Ovary (tissue), 9 donors: ENCODE measurements around the gene TARS3. TPM values are rescaled to one million over a fixed set of nuclear protein-coding genes. Genes with fewer than 3 reads are reported as not detected.

Experiments
- DNase-seq, 5 donors: peaks; one replicate each; pipeline ENCODE4 v3.0.0-alpha.2; 2019 to 2020
- H3K27ac ChIP-seq, 2 donors: fragments of 200-600 bp; one replicate each; pipeline versions ENCODE4 v1.5.1 to v1.8.0; 2019 to 2022
- H3K27me3 ChIP-seq: fragments of 200-600 bp; one replicate; pipeline ENCODE4 v1.8.0; 2022
- H3K36me3 ChIP-seq: fragments of 200-600 bp; sonication (generic); one replicate; pipeline ENCODE4 v1.5.1; 2019
- H3K4me1 ChIP-seq: one replicate; pipeline ENCODE4 v1.8.1; 2013; ENCODE audit warnings: mild to moderate bottlenecking, moderate library complexity; ENCODE audit not compliant: insufficient read depth
- H3K4me3 ChIP-seq: fragments of 200-600 bp; sonication (generic); one replicate; pipeline ENCODE4 v1.5.1; 2017
- H3K9me3 ChIP-seq, 2 donors: fragments of 200-600 bp in 1 of 2; sonication (generic) in 1 of 2; one replicate each; pipeline versions ENCODE4 v1.5.1 to v1.8.1; 2013 to 2019; ENCODE audit warnings: mild to moderate bottlenecking in 1 of 2, moderate library complexity in 1 of 2
- EP300 ChIP-seq: sonication (generic); formaldehyde crosslinking; IDR thresholded peaks from one replicate; pipeline ENCODE4 v1.6.1; 2017; ENCODE audit warnings: antibody characterized with exemption
- POLR2A ChIP-seq: fragments of 450-650 bp; IDR thresholded peaks from one replicate; pipeline ENCODE4 v1.6.1; 2017; ENCODE audit warnings: antibody characterized with exemption, mild to moderate bottlenecking, moderate library complexity
- WGBS, 3 donors: extraction: QIAGEN DNeasy Blood & Tissue Kit in 1 of 3; methylation state at CpG; one replicate each; pipeline versions ENCODE4 v1.1.5 to v1.1.7; 2013 to 2017; 5-methylcytosine and 5-hydroxymethylcytosine counted together
- intact Hi-C, 4 donors: fragments of 100-400 bp; cut with DNase I; formaldehyde crosslinking; loops; one replicate each; pipeline versions ENCODE4 v1.11.0 to v1.15.1; 2022 to 2023
- polyA plus RNA-seq, 2 donors: library from polyadenylated mRNA; stranded (reverse); fragments of 200-250 nt in 1 of 2; fragments of 350-450 nt in 1 of 2; fragmentation: Illumina TruSeq in 1 of 2; extraction: RNeasy Lipid Tissue Mini Kit (QIAGEN cat#74804) in 1 of 2; gene quantifications; one replicate each; pipeline ENCODE4 v1.2.3, GENCODE V29; 2013 to 2014
- total RNA-seq, 7 donors: library from RNA; depleted of rRNA in 2 of 7; stranded (reverse); fragments of >200 nt in 2 of 7; fragmentation: NEBNext Ultra II Directional in 3 of 7; extraction: Animal tissue kit (Norgen Biotek cat#: 25700) in 3 of 7; gene quantifications; one replicate each; pipeline versions ENCODE4 v1.1.0 to v1.2.4, GENCODE V29; 2016 to 2023
- TF ChIP-seq, protein P1 (sequence below), 3 donors: fragments of 450-650 bp in 2 of 3; fragments of 200-600 bp in 1 of 3; IDR thresholded peaks; one replicate each; pipeline versions ENCODE4 v1.5.1 to v1.8.0; 2016 to 2022; ENCODE audit warnings: antibody characterized with exemption in 3 of 3, mild to moderate bottlenecking in 1 of 3
- donor health status: DM: no; HTN: no; CAD: no; lungs with moderate emphysema.
- donor health status: DM: no; HTN: no; CAD: no.
- donor health status: Bipolar disorder and iron deficiency.
- donor health status: DM: yes; HTN: yes; CAD: no.
- donor health status: DM: no; HTN: no; CAD: no.
- donor health status: DM: yes; HTN: yes; CAD: no.

The TARS3 gene
- total and polyA plus RNA-seq, 9 donors = 10.1 to 23.5 (median 15.3) TPM

DNA sequence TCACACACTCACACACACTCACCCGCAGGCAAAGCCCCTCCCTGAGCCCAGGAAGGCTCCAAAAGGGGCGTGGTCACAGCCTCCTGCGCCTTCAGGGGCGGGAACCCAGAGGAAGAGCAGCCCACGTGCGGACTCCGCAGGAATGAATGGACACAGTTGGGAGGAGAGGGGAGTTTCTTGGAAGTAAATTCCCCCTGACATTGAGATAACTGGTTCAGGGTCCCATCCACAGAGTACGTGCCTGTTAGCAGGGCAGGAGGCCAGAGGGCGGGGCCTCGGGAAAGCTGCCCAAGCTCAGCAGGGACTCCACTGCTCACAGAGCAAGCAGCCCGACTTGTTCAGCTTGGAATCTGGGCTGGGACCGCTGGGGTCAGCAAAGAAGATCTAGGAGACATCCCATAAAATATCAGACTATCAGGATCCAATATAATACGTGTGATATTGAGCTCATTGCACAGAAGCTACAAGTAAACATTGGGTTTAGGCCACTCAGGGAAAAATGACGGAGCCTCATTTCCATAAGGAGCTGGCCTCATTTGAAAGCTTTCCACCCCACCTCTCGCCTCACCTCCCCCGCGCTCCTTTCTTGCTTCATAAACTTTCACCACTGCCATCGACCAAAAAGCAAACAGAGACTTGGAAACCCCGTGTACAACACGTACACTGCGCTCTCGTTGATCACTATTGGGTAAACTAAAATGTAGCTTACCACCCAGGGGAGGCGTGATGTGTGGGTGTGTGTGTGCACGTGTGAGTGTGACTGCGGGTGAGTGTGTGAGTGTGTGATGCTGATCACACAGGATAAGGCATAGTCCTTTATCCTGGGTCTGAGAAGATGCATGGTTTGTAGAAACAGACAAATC is 108.1 kb downstream of the TARS3 start:
- no peaks in the 10 kb centered on the region for H3K36me3 ChIP-seq
- WGBS, 3 donors = 8 to 13% (median 13%) methylated on average over 25 of the region's 25 CpGs
- no peak overlapping the region for H3K27ac ChIP-seq
- H3K4me1 ChIP-seq = peaks cover 11% of the 10 kb centered on the region
- no peaks in the 10 kb centered on the region for H3K9me3 ChIP-seq
- TF ChIP-seq, protein P1, sequence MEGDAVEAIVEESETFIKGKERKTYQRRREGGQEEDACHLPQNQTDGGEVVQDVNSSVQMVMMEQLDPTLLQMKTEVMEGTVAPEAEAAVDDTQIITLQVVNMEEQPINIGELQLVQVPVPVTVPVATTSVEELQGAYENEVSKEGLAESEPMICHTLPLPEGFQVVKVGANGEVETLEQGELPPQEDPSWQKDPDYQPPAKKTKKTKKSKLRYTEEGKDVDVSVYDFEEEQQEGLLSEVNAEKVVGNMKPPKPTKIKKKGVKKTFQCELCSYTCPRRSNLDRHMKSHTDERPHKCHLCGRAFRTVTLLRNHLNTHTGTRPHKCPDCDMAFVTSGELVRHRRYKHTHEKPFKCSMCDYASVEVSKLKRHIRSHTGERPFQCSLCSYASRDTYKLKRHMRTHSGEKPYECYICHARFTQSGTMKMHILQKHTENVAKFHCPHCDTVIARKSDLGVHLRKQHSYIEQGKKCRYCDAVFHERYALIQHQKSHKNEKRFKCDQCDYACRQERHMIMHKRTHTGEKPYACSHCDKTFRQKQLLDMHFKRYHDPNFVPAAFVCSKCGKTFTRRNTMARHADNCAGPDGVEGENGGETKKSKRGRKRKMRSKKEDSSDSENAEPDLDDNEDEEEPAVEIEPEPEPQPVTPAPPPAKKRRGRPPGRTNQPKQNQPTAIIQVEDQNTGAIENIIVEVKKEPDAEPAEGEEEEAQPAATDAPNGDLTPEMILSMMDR (IDR thresholded peaks at IDR 0.05) = no peak
- TF ChIP-seq POLR2A (no peak), EP300 (no peak)
- intact Hi-C loops = no loop called here
- H3K4me3 ChIP-seq = no peak overlapping the region
- no peaks in the 10 kb centered on the region for H3K27me3 ChIP-seq
- peak; percentile 81 to 88 (median 84) for DNase-seq

DNA sequence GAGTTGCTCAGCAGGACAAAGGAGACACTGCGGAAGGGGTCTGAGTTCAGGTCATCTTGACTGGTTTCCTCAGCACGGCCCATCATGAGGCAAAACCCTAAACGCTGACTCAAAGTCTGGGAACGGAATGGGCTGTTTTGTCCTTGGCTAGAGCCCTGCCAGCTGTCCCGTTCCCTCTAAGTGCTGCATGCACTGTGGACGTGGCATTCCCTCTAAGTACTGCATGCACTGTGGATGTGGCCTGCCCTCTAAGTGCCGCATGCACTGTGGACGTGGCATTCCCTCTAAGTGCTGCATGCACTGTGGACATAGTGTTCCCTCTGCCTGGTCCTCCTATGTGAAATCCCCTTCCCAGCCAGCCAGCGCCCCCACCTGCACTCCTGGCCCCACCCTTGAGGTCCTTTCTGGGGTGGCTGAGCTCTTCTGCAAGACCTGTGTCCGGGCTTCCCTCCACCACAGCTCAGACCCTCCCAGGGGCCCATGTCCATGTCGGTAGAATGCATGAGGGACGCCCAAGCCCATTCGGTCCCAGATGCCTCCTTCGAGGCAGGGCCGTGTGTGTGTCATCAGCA is 108.8 kb downstream of the TARS3 start:
- 20 to 21% (median 20%) methylated on average over 15 of the region's 15 CpGs for WGBS, 3 donors
- intact Hi-C loops = no loop called here
- TF ChIP-seq EP300 (no peak), POLR2A (no peak)
- TF ChIP-seq, protein P1 (IDR thresholded peaks at IDR 0.05) = no peak
- Histone ChIP-seq H3K9me3 (no peaks in the 10 kb centered on the region), H3K27ac (no peak overlapping the region), H3K27me3 (no peaks in the 10 kb centered on the region), H3K4me1 (peaks cover 11% of the 10 kb centered on the region), H3K36me3 (no peaks in the 10 kb centered on the region), H3K4me3 (no peak overlapping the region)
- DNase-seq = peak in 2 of 5 donors; percentile 33 to 38

DNA sequence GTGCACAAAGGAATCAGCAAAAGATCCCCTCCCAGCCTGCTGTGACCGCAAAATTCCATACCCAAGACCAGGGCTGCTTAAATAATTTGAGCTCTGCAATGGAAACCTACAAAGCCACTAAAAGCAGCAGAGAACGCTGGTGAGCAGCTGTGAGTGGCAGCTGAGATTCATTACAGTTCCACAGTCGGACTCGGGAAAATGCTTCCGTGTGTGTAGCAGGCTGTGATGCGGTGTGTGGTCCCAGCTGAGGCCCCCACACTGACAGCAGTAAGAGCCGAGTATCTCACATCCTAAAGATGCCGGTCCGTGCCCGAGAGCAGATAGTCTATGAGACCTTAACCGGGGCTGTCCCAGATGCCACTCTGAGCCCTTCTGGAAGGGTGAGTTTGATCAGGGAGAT is 109.5 kb downstream of the TARS3 start:
- H3K4me3 ChIP-seq = no peak overlapping the region
- intact Hi-C loops = no loop called here
- H3K9me3 ChIP-seq = no peaks in the 10 kb centered on the region
- TF ChIP-seq, protein P1 (IDR thresholded peaks at IDR 0.05) = no peak
- TF ChIP-seq POLR2A (no peak), EP300 (no peak)
- WGBS, 3 donors = 81 to 90% (median 84%) methylated on average over 11 of the region's 11 CpGs
- H3K27ac ChIP-seq = no peak overlapping the region
- no peaks in the 10 kb centered on the region for H3K36me3 ChIP-seq
- no peak for DNase-seq
- H3K4me1 ChIP-seq = peaks cover 11% of the 10 kb centered on the region
- H3K27me3 ChIP-seq = no peaks in the 10 kb centered on the region

DNA sequence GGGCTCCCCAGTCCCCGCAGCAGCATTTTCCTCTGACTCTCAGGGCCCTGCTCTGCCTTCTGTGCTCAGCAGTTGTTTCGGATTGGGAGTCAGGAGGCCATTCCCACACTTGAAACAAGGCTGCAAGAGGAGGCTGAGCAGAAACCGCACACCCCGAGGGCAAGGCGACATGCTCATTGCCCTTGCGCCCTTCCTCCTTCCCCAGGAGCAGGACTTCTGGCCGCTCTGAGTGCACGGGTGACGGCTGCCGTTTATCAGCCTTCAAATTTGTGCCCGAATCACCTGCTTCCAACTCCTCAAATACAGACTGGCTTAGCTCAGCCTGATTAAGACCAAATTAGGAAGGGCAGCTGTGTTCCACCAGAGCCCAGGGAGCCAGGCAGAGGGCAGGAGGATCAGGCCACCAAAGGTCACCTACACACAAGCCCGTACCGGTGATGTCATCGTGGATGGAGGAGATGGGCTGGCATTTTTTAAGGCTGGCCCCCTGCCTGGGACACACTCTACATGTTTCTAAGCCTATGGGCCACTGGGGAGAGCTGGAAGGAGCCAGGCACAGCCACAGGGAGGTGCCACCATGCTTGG is 110.2 kb downstream of the TARS3 start:
- TF ChIP-seq, protein P1 (IDR thresholded peaks at IDR 0.05) = no peak
- no peak for TF ChIP-seq POLR2A
- no peak for TF ChIP-seq EP300
- no peak for DNase-seq
- peaks cover 11% of the 10 kb centered on the region for H3K4me1 ChIP-seq
- H3K9me3 ChIP-seq = no peaks in the 10 kb centered on the region
- no peak overlapping the region for H3K27ac ChIP-seq
- no peaks in the 10 kb centered on the region for H3K27me3 ChIP-seq
- WGBS, 3 donors = 79 to 88% (median 84%) methylated on average over 14 of the region's 14 CpGs
- intact Hi-C loops = no loop called here
- no peaks in the 10 kb centered on the region for H3K36me3 ChIP-seq
- H3K4me3 ChIP-seq = no peak overlapping the region
